ENCODE measurements around the gene SERGEF.

The SERGEF gene

GRCh38 chr11:17744151-17744940, 268.5 kb downstream of the SERGEF start:
- no peak for DNase-seq

DNA sequence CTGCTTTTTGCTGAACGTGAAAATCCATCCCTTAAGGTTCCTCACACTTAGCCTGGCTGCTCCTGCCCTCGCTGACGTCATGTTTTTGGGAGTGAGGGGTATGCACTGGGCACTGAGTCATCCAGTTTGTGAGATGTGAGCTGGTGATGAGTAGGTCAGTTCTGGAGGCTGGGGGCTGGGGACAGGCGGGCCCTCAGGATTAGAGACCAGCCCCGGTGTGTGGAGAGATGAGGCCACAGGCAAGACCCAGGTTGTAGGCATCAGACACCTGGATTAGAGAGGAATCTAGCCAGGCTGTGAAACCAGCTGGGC, 269.1 kb downstream of the SERGEF start:
- no peak for DNase-seq

DNA sequence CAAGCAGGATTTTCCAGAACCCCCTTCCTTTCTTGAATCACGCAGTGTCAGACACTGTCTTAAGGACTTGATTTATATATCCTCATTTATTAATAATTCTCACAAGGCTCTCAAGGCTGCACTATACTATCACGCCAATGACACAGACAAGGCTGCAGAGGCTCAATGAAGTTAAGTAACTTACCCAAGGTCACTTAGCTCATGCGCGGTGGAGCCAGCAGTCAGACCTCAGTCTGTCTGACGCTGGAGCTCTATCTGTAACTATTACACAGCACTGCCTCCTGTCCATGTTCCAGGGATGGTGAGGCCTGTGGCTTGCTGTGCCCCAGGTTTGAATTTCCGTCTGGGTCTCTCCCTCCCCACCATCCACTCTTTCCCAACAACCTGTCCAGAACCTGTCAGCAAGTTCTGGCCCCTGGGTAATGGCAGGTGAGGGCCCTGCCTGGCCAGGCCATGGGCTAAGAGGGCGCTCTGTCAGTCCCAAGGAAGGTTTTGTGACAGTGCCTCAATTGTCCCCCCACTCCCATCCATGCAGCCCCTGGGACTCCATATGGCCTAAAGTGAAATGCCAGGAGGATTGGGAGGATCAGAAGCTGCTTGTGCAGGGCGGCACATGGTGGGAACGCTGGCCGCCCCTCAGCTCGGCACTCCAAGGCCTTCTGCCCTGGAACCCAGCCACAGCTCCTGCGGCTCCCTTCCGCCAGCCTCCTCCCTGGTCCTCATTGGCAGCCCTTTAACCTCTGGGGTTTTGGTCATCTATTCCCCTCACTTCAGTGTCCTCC, 269.6 kb downstream of the SERGEF start:
- DNase-seq, result no peak

DNA sequence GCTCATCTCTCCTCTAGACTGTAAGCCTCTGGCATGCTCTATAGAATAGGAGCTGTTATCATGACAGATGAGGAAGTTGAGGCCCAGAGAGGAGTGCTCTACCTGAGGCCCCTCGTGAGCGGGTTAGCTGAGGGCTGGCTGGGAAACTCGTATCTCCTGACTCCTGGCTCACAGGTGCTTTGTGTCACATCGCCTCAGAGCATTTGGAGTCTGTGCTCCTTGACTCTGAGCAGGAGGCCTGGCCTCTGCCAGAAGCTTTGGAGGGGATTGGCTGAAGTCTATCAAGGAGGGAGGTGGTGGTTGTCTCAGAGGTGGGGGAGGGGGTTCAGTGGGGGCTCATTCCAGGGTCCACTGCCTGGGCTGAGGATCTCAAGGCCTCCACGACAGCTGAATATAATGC, 270.8 kb downstream of the SERGEF start:
- DNase-seq, result no peak

- no peak for DNase-seq
Measured at GRCh38 chr11:17741487-17741886, 271.4 kb downstream of the SERGEF start.

- no peak for DNase-seq
Measured at GRCh38 chr11:17740649-17741235, 272.1 kb downstream of the SERGEF start.

DNA sequence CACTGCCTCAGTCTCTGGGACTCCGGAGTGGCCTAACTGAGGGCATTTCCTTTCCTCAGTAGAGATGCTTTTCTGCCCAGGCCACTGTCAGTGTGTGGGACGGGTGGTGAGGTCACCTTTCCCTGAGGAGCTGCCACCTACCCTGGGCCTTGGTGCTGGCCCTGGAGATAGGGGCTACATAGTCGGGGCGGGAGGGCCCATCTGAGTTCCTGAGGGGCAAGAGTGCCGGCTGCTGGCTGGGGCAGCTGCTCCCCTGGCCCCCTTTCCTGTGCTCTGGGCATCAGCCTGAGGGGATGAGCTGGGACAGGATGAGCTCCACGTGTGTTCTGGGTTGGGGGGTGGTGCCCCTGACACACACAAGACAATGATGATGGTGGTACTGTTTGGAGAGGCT, 272.9 kb downstream of the SERGEF start:
- DNase-seq, result no peak

GRCh38 chr11:17738151-17738973, 274.5 kb downstream of the SERGEF start:
- DNase-seq, result no peak
